NCI-H524 treated with DMSO at 0.1 percent for 48 hours (cell line): ENCODE measurements around the gene RPL37A.

Experiments
- DNase-seq: peaks from one replicate; lab custom pipeline; 2025; lab: John Stamatoyannopoulos, UW

RPL37A gene

DNA sequence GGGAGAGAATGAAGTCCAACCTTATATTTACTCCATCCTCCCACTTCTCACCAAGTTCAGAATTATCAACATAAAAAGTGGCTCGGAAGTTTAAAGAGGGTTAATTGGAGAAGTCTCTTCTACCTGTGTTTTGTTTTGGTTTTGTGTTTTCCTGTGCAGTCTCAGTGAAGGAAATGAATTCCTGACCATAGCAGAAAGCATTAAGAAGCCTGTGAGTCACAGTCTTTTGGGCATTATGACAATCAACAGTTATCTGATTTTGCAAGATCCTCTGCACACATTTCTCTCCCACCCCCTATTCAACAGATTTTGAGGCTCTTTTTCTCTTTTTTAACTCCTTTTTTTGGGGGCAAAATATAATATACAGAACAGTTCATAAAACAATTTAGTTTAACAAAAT is 8.6 kb upstream of the RPL37A start:
- DNase-seq: no peak

DNA sequence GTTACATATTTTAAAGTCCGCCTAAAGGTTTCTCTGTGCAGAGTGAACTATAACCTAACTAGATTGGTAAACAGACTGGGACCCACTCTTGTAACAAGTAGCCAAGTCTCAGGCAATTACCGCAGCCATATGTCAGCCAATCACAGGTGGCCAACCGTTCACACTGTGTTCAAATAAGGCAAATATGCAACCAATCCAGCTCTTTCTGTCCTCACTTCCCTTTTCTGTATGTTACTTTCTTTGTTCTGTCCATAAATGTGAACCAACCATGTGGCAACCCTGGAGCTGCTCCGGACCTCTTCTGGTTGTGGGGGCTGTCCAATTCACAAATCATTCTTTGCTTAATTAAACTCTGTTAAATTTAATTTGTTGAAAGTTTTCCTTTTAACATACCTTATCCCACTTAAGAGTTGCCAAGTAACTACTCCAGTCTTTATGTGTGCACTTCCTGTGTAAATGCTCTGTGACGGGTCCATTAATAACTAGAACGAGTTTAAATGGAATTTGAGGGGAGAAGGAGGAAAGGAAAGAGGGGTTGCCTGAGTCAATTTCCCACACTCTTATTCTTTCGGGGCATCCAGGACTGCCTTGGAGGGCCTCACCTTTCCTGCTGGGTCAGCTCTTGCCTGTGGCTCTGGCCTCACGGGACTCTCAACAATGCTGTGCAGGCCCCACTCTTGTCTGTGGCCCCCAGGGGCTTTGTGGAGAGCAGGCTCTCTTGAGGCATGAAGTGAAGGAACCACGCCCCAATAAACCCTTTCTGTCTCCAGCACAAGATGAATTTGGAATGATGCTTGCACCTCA is 6.6 kb upstream of the RPL37A start:
- DNase-seq: no peak

DNA sequence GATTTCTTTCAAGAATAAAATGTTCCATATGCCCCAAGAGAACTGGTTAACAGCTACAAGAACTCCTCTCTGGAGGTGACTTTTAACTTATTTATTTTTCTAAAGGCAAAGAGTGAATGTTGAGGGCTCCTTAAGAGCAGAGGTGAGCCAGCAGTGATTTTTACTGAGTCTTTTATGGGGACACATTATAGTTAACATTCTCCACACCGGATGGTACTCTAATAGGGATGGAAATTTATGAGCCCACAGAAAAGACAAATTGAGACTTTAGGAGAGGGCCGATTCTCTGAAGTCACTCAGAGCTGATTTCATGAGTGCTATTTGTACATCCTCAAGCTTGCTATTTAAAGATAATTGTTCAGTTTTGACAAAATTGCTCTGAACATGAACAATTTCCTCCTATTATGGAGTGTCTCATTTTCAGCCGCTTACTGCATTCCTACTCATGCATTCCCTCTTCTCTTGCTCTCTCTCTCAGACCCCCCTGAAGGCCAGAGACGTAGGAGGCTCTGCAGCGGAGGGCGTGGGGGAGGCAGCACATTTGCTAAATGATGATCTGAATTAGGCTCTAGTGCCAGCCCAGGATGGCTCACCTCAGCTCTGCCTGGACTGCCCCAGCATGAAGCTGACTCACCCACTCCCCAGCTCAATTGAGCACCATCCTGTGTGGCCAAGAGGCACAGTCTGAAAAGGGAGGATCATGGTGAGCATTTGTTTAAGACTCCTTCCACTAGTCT is 5.9 kb upstream of the RPL37A start:
- DNase-seq: no peak

DNA sequence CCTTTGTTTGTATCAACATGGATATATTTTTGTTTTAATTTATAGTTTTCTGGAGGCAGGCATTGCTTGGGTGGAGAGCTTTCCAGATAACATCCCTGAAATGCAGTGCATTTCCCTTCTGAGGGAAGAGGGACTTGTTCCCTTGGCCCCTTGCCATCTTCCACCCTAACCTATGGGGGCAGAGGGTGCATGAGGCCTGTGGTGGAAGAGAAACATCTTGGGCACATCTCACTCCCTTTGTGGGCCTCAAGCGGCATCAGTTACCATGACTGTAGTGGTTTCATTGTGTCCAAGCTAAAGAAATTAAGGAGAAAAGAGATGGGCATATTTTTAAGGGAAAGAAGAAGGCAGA is 5.3 kb upstream of the RPL37A start:
- DNase-seq: no peak

DNA sequence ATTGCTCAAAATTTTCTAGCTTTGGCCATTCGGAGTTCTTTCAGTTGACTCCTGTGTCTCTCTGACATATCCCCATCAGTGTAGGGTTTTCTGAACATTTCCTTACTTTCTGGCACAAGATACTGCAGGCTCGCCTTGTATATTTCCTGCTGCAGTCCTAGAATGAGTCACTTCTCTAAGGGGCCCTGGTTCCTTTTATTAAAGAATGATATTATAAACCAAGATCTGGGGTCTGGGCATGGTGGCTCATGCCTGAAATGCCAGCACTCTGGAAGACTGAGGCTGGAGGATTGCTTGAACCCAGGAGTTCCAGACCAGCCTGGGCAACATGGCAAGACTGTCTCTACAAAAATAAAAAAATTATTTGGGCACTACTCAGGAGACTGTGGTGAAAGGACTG is 3.0 kb upstream of the RPL37A start:
- DNase-seq: no peak

DNA sequence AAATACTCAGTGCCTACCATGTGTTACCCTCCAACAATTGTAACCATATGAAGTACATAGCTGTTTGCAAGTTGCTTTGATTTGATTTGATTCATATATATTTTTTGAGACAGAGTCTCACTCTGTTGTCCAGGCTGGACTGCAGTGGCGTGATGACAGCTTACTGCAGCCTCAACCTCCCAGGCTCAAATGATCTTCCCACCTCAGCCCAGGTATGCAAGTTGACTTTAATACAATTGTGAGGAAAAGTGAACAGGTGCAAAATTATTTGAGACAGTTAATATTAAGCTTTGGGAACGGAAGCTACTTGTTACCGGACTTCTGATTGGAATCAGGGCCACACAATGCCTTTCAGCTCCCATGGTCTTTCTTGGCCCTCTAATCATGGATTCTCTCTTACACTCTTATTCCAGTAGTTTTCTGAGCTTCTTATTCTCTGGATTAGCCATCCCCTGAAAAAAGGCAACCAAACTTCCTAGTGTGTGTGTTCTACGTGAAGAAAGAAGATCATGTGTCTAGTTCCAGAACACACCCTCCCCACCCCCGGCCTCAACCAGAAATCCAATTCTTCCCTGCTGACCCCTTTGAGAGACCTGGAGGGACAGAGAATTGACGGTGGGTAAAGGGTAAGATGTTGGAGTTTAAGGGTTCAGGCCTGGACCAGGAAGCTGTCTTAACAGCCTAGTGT is 1.1 kb upstream of the RPL37A start:
- DNase-seq: no peak

DNA sequence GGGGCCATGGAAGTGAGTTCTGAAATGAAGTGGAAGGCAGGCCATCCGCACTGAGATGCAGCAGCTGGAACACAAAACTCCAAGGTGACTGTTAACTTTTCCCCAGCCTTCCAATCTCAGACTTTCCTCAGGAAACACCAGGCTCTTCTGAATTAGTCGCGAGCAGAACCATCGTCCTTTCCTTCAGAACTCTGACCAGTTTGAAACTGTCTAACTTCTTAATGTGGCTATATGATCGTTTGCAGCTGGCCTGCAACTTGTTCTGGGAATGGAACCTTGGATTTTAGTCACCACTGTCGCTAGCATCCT is 620 bp upstream of the RPL37A start:
- no peak for DNase-seq

DNA sequence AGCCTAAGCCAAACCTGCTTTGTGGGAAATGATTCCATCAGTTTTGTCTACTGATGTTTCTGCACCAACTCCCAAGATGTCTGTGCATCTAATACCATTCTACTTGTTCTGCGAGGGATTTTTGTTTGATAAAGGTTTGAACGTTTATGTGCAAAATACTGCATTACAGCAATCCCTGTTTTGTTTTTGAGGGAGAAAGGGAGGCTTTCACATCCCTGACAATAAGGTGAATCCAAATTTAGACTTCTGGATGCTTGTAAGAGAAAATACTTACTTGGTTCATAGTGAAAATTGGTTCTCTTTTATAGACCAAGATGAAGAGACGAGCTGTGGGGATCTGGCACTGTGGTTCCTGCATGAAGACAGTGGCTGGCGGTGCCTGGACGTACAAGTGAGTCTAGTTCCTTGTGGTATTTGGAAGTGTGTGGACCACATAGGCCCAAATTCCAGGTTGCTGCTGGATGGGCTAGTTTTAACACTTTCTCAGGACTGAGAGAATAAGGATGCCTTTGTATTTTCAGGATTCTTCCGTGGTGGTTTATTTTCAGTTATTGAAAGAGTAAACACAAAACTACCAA is 1.1 kb downstream of the RPL37A start:
- no peak for DNase-seq

DNA sequence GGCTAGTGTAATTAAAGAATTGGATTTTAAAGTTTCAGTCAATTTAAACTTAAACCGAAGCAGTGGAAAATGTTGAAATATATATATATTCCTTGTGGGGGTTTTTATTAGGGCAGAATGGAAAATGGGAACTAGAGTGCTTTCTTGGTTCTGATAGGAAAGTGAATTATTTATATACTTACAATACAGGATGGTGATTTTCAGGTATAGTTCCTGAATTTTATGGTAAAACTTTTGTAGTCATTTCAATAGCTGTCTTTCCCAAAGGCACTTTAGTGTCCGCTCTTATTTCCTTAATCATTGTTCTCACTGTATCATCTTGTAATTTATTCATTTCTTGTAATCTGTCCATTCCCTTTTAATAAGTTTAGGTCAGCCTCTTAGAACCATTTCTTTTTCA is 1.9 kb downstream of the RPL37A start:
- DNase-seq: no peak

DNA sequence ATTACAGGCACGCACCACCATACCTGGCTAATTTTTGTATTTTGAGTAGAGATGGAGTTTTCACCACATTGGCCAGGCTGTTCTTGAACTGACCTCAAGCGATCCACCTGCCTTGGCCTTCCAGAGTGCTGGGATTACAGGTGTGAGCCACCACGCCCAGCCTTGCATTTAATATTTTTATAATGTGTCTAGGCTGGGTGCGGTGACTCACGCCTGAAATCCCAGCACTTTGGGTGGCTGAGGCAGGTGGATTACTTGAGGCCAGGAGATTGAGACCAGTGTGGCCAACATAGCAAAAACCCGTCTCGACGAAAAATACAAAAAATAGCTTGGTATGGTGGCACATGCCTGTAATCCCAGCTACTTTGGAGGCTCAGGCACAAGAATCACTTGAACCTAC is 3.2 kb downstream of the RPL37A start:
- no peak for DNase-seq

DNA sequence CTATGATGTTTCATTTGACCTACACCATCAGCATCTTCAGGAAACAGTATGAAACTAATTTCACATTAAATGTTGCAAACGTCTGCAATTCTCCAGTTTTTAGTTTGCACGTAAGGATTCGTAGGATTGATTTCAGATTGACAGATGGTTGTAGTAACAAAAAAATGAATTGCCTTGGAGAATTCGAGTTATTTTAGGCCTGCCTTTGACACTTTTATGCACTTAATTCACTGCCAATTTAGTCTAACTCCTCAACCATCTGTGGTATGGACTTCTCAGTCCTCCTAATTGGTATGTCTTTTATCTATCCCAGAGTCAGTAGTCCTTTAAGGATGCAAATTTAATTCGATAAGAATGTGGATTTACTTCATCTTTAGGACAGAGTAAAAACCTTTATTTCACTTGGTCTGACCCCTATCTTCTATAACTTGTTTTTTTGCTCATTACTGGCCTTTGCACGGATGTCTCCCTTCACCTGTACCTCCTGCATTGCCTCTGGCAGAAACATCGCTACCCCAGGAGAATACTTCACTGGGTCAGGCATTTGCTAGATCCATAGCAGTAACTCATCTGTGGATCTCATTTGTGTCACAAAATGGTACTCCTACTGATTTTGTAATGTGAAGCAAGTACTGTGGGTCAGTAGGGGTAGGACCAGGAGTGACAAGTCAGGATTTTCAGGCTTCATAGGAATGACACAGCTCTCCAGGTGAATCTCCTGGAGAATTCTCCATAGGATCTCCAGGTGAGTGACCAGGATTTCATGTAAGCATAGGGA is 3.9 kb downstream of the RPL37A start:
- no peak for DNase-seq

DNA sequence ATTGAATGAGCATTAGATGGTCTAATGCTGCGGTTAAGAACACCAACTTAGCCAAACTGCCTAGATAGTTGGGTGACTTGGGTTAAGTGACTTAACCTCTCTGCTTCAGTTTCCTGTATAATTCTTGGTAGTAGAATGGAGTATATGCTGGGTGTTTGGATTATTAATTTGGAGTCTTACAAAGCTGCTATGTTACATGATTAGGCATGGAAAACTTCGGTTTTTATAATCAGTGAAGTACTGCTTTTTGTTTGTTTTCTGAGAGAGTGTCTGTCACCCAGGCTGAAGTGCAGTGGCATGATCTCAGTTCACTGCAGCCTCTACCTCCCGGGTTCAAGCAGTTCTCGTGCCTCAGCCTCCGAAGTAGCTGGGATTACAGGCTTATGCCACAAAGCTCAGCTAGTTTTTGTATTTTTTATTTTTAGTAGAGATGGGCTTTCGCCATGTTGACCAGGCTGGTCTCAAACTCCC is 4.5 kb downstream of the RPL37A start:
- DNase-seq: no peak

DNA sequence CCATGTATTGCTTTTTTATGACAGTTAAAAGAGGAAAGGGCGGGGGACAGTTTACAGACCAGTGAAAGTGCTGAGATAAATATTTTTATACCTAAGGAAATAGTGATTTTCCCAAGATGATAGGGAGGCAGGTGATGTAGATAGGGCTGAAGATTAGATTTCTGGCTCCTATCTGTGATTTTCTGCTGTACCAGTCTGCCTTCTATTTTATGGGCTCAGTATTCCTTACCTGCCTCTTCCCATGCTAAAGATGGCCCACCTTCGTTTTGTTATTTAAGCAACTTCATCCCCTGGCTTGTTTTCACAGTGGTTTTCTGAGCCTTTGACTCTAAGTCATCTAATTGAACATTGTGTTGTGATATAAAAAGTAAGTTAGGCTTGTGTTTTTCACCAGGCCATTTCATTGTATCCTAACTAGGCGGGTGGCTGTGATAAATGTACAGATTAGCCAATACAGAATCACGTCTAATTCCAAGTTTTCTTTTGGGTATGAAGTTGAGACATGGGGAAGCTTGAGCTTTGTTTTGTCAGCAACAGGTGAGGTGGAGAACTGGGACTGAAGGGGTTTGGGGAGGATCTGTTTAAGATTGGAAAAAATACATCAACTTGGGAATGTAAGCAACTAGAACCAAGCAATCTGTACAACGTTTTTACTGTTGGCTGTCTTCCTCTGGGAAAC is 5.2 kb downstream of the RPL37A start:
- no peak for DNase-seq

DNA sequence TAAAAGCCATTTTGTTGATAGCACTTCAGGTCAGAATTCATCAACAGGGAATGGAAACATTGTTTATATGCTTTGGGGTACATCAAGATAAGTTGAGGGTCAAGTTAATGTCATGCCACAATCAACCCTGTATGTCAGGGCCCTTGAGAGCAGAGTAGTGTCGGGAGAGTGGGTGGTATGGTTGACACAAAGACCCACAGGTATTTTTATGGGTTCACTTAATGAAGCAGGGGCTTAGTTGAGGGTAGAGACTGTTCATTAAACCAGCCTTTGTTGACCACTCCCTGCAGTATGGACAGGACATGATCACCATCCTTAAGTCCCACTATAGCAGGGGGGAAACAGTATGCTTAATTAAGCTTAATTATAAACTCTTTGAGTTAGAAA is 5.7 kb downstream of the RPL37A start:
- no peak for DNase-seq

DNA sequence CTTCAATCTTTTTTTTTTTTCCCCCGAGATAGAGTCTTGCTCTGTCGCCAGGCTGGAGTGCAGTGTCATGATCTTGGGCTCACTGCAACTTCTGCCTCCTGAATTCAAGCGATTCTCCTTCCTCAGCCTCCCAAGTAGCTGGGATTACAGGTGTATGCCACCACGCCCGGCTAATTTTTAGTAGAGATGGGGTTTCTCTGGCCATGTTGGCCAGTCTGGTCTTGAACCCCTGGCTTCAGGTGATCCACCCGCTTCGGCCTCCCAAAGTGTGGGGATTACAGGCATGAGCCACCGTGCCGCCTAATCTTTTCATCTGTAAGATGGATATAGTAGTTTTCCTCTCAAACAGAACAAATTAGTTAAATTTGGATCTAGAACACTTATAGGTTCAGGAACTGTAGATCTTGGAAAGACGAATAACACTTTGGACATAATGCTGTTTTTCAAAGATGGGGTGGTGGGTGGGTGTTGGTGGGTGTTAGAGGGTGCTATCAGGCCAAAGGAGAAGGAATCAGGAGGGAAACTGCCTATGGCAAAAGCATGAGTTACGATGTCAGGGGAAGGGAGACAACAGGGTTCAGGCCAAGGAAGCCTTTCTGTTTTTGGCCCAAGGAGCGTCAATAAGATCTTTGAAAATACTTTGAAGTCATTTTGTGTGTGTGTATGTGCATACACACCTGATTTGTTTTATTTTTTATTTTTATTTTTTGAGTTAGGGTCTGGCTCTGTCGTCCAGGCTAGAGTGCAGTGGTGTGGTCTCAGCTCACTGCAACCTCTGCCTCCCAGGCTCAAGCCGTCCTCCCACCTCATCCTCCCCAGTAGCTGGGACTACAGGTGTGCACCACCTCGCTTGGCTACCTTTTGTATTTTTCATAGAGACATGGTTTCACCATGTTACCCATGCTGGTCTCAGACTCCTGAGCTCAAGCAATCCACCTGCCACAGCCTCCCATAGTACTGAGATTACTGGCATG is 6.8 kb downstream of the RPL37A start:
- no peak for DNase-seq

DNA sequence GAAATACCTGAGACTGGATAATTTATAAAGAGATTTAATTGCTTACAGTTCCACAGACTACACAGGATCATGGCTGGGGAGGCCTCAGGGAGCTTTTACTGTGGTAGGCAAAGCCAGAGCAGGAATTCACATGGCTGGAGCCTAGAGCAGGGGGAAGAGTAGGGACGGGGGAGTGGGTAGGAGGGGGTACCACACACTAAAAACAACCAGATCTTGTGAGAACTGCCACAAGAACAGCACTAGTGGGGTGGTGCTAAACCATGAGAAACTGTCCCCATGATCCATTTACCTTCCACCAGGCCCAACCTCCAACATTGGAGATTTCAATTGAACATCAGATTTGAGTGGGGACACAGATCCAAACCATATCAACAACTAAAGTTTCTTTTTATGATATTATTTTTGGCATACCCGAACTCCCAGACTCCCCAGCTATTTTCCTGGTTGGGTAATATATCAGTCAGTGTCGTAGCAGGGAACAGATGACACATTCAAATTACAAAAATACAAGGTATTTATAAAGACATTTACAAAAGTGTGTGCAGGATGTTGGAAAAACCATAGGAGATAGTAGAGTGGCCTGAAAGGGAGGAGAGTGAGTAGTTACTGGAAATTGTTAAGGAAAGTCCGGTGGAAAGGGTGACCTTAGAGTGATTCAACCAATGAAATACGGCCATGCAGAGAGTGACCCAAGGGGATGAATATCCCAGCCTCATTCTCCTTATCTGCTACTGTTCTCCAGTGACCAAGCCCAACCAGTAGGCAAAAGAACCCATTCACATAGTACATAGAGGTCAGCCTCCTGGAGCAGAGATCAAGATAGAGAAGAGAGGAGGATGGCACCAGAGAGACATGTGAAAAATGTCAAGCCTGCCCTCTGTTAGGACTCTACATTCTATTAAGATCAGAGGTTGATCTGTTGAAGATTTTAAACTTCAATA is 8.8 kb downstream of the RPL37A start:
- DNase-seq: no peak

DNA sequence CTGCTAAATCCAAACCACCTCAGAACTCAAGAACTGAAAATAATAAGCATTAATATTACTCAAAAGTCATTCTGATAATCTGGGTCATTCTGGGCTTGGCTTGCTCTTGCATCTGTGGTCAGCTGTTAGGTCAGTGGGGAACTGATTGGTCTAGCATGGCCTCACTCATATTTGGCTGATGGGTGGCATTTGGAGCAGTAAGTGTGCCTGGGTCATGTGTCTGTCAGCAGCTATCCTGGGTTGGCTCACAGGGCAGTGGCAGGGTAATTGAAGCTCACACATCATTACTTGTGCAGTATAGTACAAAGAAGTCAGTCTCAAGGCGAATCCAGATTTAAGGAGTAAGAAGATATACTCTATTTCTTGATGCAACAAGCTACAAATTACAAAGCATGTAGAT is 9.6 kb downstream of the RPL37A start:
- DNase-seq: no peak

DNA sequence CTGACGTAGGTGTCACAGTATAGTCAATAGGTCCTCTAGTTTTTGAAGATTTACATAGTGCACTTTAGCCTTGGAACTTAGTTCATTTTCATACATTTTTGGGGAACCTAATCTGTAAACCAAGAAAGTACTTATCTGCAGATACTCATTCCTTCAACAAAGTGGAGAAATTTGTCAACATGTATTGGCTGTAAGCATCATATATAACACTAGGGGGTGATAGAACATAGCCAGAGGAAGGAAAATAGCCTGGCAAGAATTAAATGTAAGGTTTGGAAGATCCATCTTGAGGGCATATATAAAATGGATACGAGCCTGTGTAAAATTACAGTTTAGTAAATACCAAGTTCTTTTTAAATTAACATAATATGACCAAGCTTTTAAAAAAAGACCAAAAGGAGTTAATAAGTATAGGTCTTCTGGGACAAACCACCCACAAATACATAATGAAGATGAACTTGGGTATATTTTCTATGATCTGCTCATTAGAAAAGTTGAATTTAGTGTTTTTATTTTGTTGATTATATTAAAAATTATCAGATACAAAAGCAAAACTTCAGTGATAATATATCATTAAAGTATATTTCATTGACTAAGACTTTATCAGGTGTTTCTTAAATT is 18.2 kb downstream of the RPL37A start:
- peak; percentile 26 for DNase-seq
